Endothelial cell of umbilical vein (primary cell): ENCODE measurements around the gene CD300H. TPM values are rescaled to one million over a fixed set of nuclear protein-coding genes. Genes with fewer than 3 reads are reported as not detected.
A peak's percentile ranks its signal among the peaks of the same experiment; 100 is the strongest.

ENCODE experiments used
- BruUV-seq: library from RNA; stranded (reverse); fragments of 400-500 nt; replicated peaks from 2 replicates; lab custom pipeline; 2021; lab: Mats Ljungman, UMichigan
- CTCF ChIA-PET: fragments of 300-600, 350-600 bp; sonication (Branson Sonifier 250); formaldehyde crosslinking; loops from one replicate; lab custom pipeline; 2021; ENCODE audit warnings: antibody characterized with exemption, inconsistent platforms; lab: Charles Lee
- POLR2A ChIA-PET: fragments of 300-600, 350-600 bp; sonication (Branson Sonifier 250); formaldehyde crosslinking; loops from one replicate; lab custom pipeline; 2021; ENCODE audit warnings: antibody characterized with exemption, inconsistent platforms; lab: Charles Lee
- DNase-seq: peaks from one replicate; pipeline ENCODE4 v3.0.0-alpha.2; 2011; ENCODE audit warnings: low read depth, low spot score
- FAIRE-seq: peaks from 2 replicates; lab custom pipeline; 2011; peaks lifted over from hg19 to GRCh38; lab: Jason Lieb, UNC
- H2AFZ ChIP-seq: 2 replicates; pipeline ENCODE4 v1.6.0; 2012; ENCODE audit warnings: low read depth, low read length, control low read depth, inconsistent platforms
- H3K27ac ChIP-seq: 2 replicates; pipeline ENCODE4 v1.5.1; 2011; ENCODE audit warnings: low read depth, mild to moderate bottlenecking, control low read depth, low read length, moderate library complexity; ENCODE audit not compliant: insufficient read depth
- H3K27me3 ChIP-seq, 2 experiments: 2 replicates each; pipeline versions ENCODE4 v1.6.0 to v1.6.1; 2011; ENCODE audit warnings: low read length in 2 of 2, mixed read lengths in 1 of 2; ENCODE audit not compliant: control insufficient read depth in 2 of 2, insufficient read depth in 2 of 2
- H3K36me3 ChIP-seq, 2 experiments: 2 replicates in 1 of 2; 3 replicates in 1 of 2; pipeline ENCODE4 v1.5.1; 2011; ENCODE audit warnings: low read length in 2 of 2, mild to moderate bottlenecking in 1 of 2, moderate library complexity in 1 of 2; ENCODE audit not compliant: control insufficient read depth in 2 of 2, insufficient read depth in 2 of 2; ENCODE audit errors: extremely low read depth in 1 of 2
- H3K4me1 ChIP-seq: 3 replicates; pipeline ENCODE4 v1.5.1; 2011; ENCODE audit warnings: mild to moderate bottlenecking, low read length; ENCODE audit not compliant: control insufficient read depth, insufficient read depth; ENCODE audit errors: extremely low read depth
- H3K4me2 ChIP-seq: 2 replicates; pipeline ENCODE4 v1.6.1; 2011; ENCODE audit warnings: low read length, control low read depth, mixed read lengths; ENCODE audit not compliant: insufficient read depth
- H3K4me3 ChIP-seq, 3 experiments: fragments of 200-600 bp in 1 of 3; sonication (generic), shearing (Covaris generic) in 1 of 3; replicated peaks in 1 of 3; 2 replicates each; pipeline ENCODE4 v1.5.1; 2011 to 2016; ENCODE audit warnings: control low read depth in 3 of 3, low read length in 3 of 3, mild to moderate bottlenecking in 2 of 3, inconsistent platforms in 1 of 3, low read depth in 1 of 3, moderate library complexity in 1 of 3; ENCODE audit not compliant: insufficient read depth in 1 of 3
- H3K79me2 ChIP-seq: 2 replicates; pipeline ENCODE4 v1.6.0; 2012; ENCODE audit warnings: low read length, inconsistent platforms; ENCODE audit not compliant: control insufficient read depth, insufficient read depth
- H3K9ac ChIP-seq: replicated peaks from 2 replicates; pipeline ENCODE3; 2011; ENCODE audit warnings: low read length, control low read depth; ENCODE audit not compliant: insufficient read depth; ENCODE audit errors: extremely low read depth
- H3K9me1 ChIP-seq: replicated peaks from 3 replicates; pipeline ENCODE4 v1.6.0; 2011; ENCODE audit warnings: mild to moderate bottlenecking, low read length; ENCODE audit not compliant: control insufficient read depth, insufficient read depth; ENCODE audit errors: extremely low read depth
- H3K9me3 ChIP-seq: replicated peaks from 2 replicates; pipeline ENCODE4 v1.5.1; 2012; ENCODE audit warnings: low read length, inconsistent platforms; ENCODE audit not compliant: control insufficient read depth, insufficient read depth
- H4K20me1 ChIP-seq: replicated peaks from 2 replicates; pipeline ENCODE3; 2011; ENCODE audit warnings: mild to moderate bottlenecking, low read length; ENCODE audit not compliant: control insufficient read depth, insufficient read depth; ENCODE audit errors: extremely low read depth
- EZH2 ChIP-seq: IDR thresholded peaks from 2 replicates; pipeline ENCODE4 v1.6.1; 2012; ENCODE audit warnings: borderline replicate concordance, low read depth, mild to moderate bottlenecking, moderate library complexity, low read length, inconsistent platforms; ENCODE audit not compliant: severe bottlenecking
- MYC ChIP-seq: IDR thresholded peaks from one replicate; pipeline ENCODE4 v1.6.1; 2011; ENCODE audit warnings: mild to moderate bottlenecking, low read depth, low read length
- dilution Hi-C: fragments of 300-500 bp; cut with MboI; formaldehyde crosslinking; loops from one replicate; pipeline ENCODE4 v1.15.0; 2019; ENCODE audit warnings: low sequenced_read_pairs; ENCODE audit not compliant: extremely low pct_ligation_motif_present
- intact Hi-C: fragments of 100-400 bp; cut with micrococcal nuclease; formaldehyde crosslinking; loops from one replicate; pipeline ENCODE4 v1.10.0; 2022
- polyA plus RNA-seq, 4 experiments: library from polyadenylated mRNA; depleted of rRNA in 3 of 4; stranded (reverse) in 3 of 4; unstranded in 1 of 4; fragments of >200 nt; gene quantifications; 2 replicates each; pipeline versions ENCODE4 v1.2.1 to v1.2.3, GENCODE V29; 2011 to 2012; ENCODE audit warnings: missing spikeins in 1 of 4
- total RNA-seq: library from RNA; stranded (reverse); gene quantifications from 2 replicates; pipeline ENCODE4 v1.2.3, GENCODE V29; 2021
- TF ChIP-seq, protein P1 (sequence below), 2 donors: IDR thresholded peaks; 1 replicate in 1 of 2; 2 replicates in 1 of 2; pipeline ENCODE4 v1.5.1; 2011; ENCODE audit warnings: low read length in 2 of 2, mild to moderate bottlenecking in 2 of 2, moderate library complexity in 2 of 2, control low read depth in 1 of 2, inconsistent platforms in 1 of 2, low read depth in 1 of 2; ENCODE audit not compliant: insufficient read depth in 1 of 2; ENCODE audit errors: extremely low read depth in 1 of 2

The CD300H gene
- total and polyA plus RNA-seq, 2 donors (not counting 3 experiments of a cell fraction or from before 2014, with no cell fraction given), result not detected

DNA sequence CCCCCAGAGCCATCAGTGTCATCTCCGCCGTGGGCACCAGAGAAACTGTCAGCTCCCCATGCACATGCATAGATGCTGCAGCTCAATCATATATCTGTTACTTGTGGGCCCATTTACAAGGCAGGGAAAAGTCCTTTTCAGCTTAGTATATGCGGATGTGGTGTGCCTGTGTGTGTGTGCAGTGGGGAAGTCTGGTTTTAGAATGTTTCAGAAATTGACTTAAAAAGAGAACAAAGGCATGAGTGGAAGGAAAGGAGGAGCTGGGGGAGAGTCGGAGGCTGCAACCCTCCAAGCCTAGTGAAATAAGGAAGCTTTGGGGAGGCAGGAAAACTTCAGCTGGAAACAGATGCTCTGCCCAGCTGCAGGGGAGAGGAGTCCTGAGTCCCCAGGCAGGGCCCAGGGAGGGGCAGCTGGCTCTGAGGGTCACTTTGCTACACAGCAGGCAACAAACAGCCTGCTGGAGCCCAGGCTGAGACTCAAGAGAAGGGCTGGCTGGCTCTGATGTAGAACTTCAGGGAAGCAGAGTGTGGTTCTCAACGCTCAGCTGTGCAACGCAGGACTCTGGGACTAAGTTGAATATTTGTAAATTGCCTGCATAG is 35.8 kb upstream of the CD300H start:
- no peaks in the 10 kb centered on the region for H4K20me1 ChIP-seq
- intact Hi-C loops, result no loop called here

DNA sequence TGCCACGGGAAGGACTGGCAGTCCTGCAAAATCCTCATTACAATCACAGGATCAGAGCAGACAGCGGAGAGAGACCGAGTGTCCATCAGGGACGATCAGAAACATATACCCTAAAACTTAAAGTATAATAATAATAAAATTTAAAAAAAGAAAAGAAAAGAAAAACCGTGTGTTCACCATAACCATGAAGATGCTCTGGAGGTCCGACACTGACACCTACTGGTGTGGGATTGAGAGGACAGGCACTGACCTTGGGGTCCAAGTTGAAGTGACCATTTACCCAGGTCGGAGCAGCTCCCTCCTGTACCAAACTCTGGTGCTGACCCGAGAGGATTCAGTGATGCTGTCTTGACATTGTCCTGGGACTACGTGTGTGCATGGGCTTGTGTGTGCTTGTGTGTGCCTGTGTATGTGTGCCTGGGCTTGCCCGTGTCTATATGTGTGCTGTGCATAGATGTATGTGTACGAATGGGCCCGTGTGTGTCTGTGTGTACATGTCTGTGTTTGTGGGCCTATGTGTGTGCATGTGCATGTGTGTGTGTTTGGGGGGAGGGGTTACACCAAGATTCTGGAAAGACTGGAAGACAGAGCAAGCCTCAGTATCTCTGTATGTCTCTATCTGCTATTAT is 34.7 kb upstream of the CD300H start:
- no peak overlapping the region for H3K4me2 ChIP-seq
- H3K9ac ChIP-seq, result no peak overlapping the region
- FAIRE-seq, result peak; percentile 35
- intact Hi-C loops (loop anchor here (1.0 kb wide), 1 partner anchor 234 kb away; no protein-coding TSS in a partner anchor), dilution Hi-C loops (no loop called here)
- CTCF ChIA-PET, result interaction anchor here (2.4 kb wide), 1 partner anchor 223 kb away, joined by 11 read pairs; no protein-coding TSS in a partner anchor
- H4K20me1 ChIP-seq, result no peaks in the 10 kb centered on the region
- H3K79me2 ChIP-seq, result no peaks in the 10 kb centered on the region
- H3K4me3 ChIP-seq, result no peak overlapping the region
- no peaks in the 10 kb centered on the region for H3K27me3 ChIP-seq
- POLR2A ChIA-PET, result no interaction called here
- no peaks in the 10 kb centered on the region for H3K4me1 ChIP-seq
- no peak overlapping the region for H3K27ac ChIP-seq
- no peak overlapping the region for H2AFZ ChIP-seq
- peak; percentile 5 for DNase-seq
- no peaks in the 10 kb centered on the region for H3K9me1 ChIP-seq
- no peaks in the 10 kb centered on the region for H3K9me3 ChIP-seq
- no TSS peak for BruUV-seq
- no peaks in the 10 kb centered on the region for H3K36me3 ChIP-seq
- TF ChIP-seq EZH2, result no peak
- TF ChIP-seq, protein P1, sequence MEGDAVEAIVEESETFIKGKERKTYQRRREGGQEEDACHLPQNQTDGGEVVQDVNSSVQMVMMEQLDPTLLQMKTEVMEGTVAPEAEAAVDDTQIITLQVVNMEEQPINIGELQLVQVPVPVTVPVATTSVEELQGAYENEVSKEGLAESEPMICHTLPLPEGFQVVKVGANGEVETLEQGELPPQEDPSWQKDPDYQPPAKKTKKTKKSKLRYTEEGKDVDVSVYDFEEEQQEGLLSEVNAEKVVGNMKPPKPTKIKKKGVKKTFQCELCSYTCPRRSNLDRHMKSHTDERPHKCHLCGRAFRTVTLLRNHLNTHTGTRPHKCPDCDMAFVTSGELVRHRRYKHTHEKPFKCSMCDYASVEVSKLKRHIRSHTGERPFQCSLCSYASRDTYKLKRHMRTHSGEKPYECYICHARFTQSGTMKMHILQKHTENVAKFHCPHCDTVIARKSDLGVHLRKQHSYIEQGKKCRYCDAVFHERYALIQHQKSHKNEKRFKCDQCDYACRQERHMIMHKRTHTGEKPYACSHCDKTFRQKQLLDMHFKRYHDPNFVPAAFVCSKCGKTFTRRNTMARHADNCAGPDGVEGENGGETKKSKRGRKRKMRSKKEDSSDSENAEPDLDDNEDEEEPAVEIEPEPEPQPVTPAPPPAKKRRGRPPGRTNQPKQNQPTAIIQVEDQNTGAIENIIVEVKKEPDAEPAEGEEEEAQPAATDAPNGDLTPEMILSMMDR (IDR thresholded peaks at IDR 0.05; ENCODE audit: extremely low read depth in 1 of 2, insufficient read depth in 1 of 2, low read depth in 1 of 2, low read length in 2 of 2), result peak; percentile 37 to 42

More for the DNA sequence above, 35.8 kb upstream of the CD300H start:
- no peaks in the 10 kb centered on the region for H3K9me1 ChIP-seq
- BruUV-seq, result no TSS peak
- no peaks in the 10 kb centered on the region for H3K9me3 ChIP-seq
- H3K4me1 ChIP-seq, result no peaks in the 10 kb centered on the region
- FAIRE-seq (no peak), DNase-seq (no peak)
- H3K27me3 ChIP-seq, result no peaks in the 10 kb centered on the region
- H3K27ac ChIP-seq, result no peak overlapping the region
- no peaks in the 10 kb centered on the region for H3K79me2 ChIP-seq
- ChIA-PET CTCF (interaction anchor here (1.2 to 2.4 kb wide), 2 partner anchors 224 to 404 kb away, joined by 3 to 11 read pairs; no protein-coding TSS in a partner anchor), POLR2A (no interaction called here)
- H3K36me3 ChIP-seq, result no peaks in the 10 kb centered on the region
- no peak for TF ChIP-seq MYC
- dilution Hi-C loops, result no loop called here
- H3K4me2 ChIP-seq, result no peak overlapping the region
- H3K4me3 ChIP-seq, result no peak overlapping the region
- no peak overlapping the region for H2AFZ ChIP-seq
- no peak overlapping the region for H3K9ac ChIP-seq
